ENCODE measurements around the gene MGMT.

DNA sequence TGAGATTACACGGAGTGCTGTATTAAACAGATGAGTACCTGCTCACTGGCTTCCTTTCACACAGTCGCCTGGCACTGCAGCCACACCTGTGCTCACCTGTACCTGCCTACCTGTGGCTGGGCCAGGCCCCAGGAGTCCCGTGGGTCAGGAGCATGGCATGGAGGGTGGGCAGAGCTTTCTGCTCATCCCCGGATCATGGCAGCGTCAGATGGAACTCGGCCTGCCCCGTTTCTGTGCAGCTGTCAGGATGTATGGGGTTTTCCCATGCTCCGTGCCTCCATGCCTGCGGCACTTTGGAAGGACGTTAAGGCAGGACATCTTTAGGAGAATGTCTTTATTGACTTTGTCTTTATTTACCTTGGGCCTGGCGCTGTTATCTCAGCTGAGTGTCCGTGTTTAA is 112.2 kb downstream of the MGMT start:
- TF ChIP-seq, protein P1, sequence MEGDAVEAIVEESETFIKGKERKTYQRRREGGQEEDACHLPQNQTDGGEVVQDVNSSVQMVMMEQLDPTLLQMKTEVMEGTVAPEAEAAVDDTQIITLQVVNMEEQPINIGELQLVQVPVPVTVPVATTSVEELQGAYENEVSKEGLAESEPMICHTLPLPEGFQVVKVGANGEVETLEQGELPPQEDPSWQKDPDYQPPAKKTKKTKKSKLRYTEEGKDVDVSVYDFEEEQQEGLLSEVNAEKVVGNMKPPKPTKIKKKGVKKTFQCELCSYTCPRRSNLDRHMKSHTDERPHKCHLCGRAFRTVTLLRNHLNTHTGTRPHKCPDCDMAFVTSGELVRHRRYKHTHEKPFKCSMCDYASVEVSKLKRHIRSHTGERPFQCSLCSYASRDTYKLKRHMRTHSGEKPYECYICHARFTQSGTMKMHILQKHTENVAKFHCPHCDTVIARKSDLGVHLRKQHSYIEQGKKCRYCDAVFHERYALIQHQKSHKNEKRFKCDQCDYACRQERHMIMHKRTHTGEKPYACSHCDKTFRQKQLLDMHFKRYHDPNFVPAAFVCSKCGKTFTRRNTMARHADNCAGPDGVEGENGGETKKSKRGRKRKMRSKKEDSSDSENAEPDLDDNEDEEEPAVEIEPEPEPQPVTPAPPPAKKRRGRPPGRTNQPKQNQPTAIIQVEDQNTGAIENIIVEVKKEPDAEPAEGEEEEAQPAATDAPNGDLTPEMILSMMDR (IDR thresholded peaks at IDR 0.05), result no peak
- no peak for TF ChIP-seq POLR2AphosphoS5 (IDR thresholded peaks at IDR 0.05)
- TF ChIP-seq POLR2A (IDR thresholded peaks at IDR 0.05), result no peak
- TF ChIP-seq EP300 (IDR thresholded peaks at IDR 0.05), result no peak
